Muscle layer of duodenum (tissue), 2 donors: ENCODE data around the gene ENDOV.
A peak's percentile ranks its signal among the peaks of the same experiment; 100 is the strongest.

Experiments
- H3K27ac ChIP-seq: one replicate; pipeline ENCODE4 v1.7.0; 2013; ENCODE audit warnings: mild to moderate bottlenecking, low read length
- H3K27me3 ChIP-seq: one replicate; pipeline ENCODE4 v1.7.0; 2013; ENCODE audit warnings: low read depth, mild to moderate bottlenecking, control low read depth, low read length
- H3K36me3 ChIP-seq, 2 donors: one replicate each; pipeline ENCODE4 v1.7.0; 2013; ENCODE audit warnings: low read length in 2 of 2, control low read depth in 1 of 2, mild to moderate bottlenecking in 1 of 2; ENCODE audit not compliant: insufficient read depth in 2 of 2, control insufficient read depth in 1 of 2
- H3K4me1 ChIP-seq, 2 donors: one replicate each; pipeline ENCODE4 v1.7.0; 2013; ENCODE audit warnings: low read length in 2 of 2, mild to moderate bottlenecking in 2 of 2, control low read depth in 1 of 2, moderate library complexity in 1 of 2; ENCODE audit not compliant: insufficient read depth in 2 of 2, control insufficient read depth in 1 of 2
- H3K4me3 ChIP-seq, 2 donors: one replicate each; pipeline ENCODE4 v1.7.0; 2013; ENCODE audit warnings: low read length in 2 of 2, low read depth in 1 of 2, mild to moderate bottlenecking in 1 of 2
- H3K9me3 ChIP-seq, 2 donors: one replicate each; pipeline ENCODE4 v1.7.0; 2013; ENCODE audit warnings: low read length in 2 of 2, control low read depth in 1 of 2, mild to moderate bottlenecking in 1 of 2; ENCODE audit not compliant: control insufficient read depth in 1 of 2
- donor health status: healthy.

ENDOV gene

DNA sequence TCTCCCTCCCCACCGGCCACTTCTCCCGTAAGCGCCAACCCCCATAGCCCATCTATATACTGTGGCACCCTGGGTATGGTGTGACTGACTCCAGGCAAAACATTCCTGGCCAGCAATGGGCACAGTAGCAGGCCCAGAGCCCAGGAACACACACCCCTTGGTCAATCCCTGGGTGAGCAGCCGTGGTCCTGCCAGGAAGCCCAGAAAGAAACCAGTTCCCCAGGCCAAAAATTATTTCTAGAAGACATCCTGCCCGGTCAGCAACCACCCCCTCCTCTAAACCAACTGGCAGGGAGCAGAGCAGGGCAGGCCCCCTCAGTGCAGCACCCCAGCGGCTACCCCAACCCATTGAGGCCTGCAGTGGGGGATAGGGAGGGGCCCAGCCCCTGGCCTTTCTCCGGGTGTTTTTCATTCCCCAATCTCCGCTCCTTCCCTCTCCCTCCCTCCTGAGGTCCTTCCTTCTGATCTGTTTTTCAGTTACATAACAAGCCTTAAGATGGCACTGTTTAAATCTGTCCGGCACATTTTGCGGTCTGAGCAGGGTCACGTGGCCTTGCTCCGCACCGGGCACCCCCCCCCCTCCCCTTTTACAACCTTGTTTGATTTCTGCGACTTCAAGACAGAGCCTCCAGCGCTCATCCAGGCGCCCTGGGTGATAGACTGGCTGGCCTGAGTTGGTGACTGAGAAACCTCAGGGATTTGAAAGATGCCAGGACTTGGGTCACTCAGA, 59.4 kb downstream of the ENDOV start:
- peaks cover 0 to 43% of the 10 kb centered on the region in 2 donors for H3K4me1 ChIP-seq
- H3K4me3 ChIP-seq, result peak overlapping the region; percentile 3 to 69
- peaks cover 45% of the 10 kb centered on the region for H3K27me3 ChIP-seq
- no peaks in the 10 kb centered on the region for H3K9me3 ChIP-seq
- no peak overlapping the region for H3K27ac ChIP-seq
- peaks cover 0 to 4% of the 10 kb centered on the region in 2 donors for H3K36me3 ChIP-seq

GRCh38 chr17:80474961-80475909, 60.3 kb downstream of the ENDOV start:
- Histone ChIP-seq H3K9me3 (no peaks in the 10 kb centered on the region), H3K36me3 (peaks cover 0 to 4% of the 10 kb centered on the region in 2 donors), H3K27ac (no peak overlapping the region), H3K27me3 (peaks cover 45% of the 10 kb centered on the region), H3K4me1 (peaks cover 0 to 43% of the 10 kb centered on the region in 2 donors), H3K4me3 (peak overlapping the region; percentile 3 to 69)

DNA sequence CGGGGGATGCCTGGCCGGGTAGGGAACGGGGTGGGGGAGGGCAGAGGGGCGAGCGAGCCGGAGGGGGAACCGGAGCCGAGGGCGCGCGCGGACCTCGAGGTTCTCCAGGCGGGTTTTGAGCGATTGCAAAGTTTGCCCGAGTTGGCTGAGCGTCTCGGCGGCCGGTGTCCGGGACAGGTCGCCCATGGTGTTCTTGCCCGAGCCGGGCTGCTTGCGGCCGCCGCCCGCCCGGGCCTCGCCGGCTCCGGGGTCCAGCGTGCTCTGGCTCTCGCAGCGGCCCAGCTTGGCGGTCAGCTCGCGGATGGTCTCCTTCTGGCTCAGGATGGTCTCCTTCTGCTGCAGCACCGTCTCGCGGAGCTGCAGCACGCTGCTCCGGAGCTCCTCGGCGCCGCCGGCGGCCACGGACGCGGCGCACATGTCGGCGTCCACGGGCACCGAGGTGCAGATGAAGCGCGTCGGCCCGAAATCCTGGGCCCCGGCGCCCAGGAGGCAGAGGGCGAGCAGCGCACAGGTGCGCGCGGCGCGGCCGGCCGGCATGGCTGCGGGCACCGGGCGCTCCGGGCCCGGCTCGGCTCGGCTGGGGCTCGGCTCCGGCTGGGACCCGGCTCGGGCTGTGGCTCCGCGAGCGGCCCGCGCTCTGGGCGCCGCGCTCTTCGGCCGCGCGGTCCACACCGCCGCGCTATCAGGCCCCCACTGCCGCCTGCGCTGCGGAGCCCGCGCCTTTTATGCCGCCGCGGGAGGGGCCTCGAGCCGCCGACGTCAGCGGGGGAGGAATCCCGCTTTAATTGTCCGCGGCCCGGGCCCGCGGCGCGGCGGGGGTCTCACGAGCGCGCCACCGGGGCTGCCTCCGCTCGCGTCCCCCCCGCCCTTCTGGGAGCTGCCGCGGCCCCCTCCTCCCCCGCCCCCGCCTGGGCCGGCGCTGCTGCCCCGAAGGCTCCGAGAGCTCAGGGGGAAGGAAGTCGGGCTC, 61.2 kb downstream of the ENDOV start, which contains the start of gene NPTX1:
TSS of gene NPTX1 (minus strand) at position 698 of the 967 bp plus-strand sequence. CDS start at position 537, 161 bp downstream.
- peaks cover 0 to 4% of the 10 kb centered on the region in 2 donors for H3K36me3 ChIP-seq
- no peak within 1 kb of the TSS for H3K27ac ChIP-seq
- peak within 1 kb of the TSS in 1 of 2 donors; percentile 69 for H3K4me3 ChIP-seq
- H3K4me1 ChIP-seq, result peaks cover 0 to 43% of the 10 kb centered on the region in 2 donors
- peaks cover 53% of the 10 kb centered on the region for H3K27me3 ChIP-seq
- no peaks in the 10 kb centered on the region for H3K9me3 ChIP-seq

DNA sequence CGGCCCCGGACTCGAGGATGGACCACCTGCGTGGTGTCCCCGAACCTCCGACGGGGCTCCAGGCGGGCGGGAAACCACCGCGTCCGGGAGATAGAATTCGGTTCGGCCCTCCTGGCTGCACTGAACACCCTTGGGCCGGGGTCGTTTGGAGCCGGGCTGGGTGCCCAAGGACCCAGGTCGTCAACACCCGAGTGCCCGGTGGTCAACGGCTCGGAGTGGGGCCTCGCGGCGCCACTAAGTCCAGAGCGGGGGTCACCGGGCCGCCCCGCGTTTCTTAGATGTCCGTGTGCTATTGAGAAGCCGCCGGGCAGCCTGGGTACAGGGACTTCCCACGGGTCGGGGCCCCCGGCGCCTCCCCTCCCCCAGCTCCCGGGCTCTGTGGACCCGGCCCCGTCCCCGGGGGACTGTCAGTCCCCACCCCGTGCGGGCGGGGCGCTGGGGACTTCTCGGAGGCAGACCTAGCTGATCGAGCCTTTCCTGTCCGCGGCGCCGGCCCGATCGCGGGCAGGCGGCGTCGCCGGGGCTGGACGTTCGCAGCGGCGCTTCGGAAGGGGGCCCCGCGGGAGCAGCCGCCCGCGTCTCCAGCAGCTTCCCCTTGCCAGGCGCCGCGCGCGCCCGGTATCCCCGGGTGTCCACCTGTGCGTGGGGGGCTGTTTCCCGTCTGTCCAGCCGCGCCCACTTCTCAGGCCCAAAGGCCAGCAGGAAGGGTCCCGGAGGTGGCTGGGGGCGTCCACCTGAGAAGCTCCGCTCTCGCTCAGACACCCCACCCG, 62.1 kb downstream of the ENDOV start:
- Histone ChIP-seq H3K4me1 (peaks cover 0 to 43% of the 10 kb centered on the region in 2 donors), H3K27me3 (peaks cover 56% of the 10 kb centered on the region), H3K4me3 (peak overlapping the region in 1 of 2 donors; percentile 63), H3K27ac (no peak overlapping the region), H3K36me3 (peaks cover 0 to 2% of the 10 kb centered on the region in 2 donors), H3K9me3 (no peaks in the 10 kb centered on the region)

DNA sequence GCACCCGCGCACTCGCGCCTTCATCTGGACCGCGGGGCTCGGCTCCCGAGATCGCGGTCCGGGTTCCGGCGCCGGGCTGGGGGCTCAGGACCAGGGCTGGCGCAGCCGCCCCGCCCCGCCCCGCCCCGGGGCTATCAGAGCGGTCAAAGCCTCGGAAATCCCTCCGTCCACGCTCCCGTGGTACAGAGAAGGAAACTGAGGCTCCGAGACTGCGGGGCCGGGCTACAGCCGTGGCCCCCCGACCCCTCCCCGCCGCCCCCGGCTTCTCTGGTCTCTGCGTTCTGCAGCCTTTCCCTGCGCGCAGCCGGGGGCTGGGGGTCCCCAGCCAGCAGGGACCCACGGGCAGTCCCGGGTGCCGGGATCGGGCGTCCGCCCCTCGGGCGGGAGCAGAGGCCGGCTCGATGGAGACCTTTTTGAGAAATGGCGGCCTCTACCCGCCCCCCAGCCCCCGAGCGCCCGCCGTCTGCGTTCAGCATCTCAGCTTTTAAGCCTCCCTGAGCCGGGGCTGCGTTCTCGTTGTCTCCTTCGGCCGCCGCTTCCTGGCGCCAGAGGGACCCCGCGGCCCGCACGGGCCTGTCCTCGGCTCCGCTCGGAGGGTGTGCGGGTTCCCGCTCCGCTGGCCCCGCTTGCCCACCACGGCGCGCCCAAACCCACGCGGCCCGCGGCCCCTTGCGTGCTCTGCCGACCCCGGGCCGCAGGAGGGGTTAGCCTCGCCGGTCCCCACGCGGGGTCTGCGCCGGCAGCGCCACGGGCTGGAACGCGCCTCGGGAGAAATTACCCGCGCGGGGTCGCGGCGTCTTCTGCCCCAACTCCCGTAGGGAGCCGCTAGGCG, 62.9 kb downstream of the ENDOV start:
- H3K4me1 ChIP-seq, result peaks cover 0 to 43% of the 10 kb centered on the region in 2 donors

GRCh38 chr17:80478487-80479245, 63.7 kb downstream of the ENDOV start:
- Histone ChIP-seq H3K4me1 (peaks cover 0 to 43% of the 10 kb centered on the region in 2 donors), H3K27ac (no peak overlapping the region), H3K4me3 (peak overlapping the region in 1 of 2 donors; percentile 63), H3K9me3 (no peaks in the 10 kb centered on the region), H3K36me3 (no peaks in the 10 kb centered on the region), H3K27me3 (peaks cover 57% of the 10 kb centered on the region)

More for the DNA sequence above, 62.9 kb downstream of the ENDOV start:
- H3K27ac ChIP-seq, result no peak overlapping the region
- peak overlapping the region in 1 of 2 donors; percentile 63 for H3K4me3 ChIP-seq
- no peaks in the 10 kb centered on the region for H3K9me3 ChIP-seq
- H3K36me3 ChIP-seq, result no peaks in the 10 kb centered on the region
- peaks cover 63% of the 10 kb centered on the region for H3K27me3 ChIP-seq

GRCh38 chr17:80479246-80479566, 64.2 kb downstream of the ENDOV start:
- no peaks in the 10 kb centered on the region for H3K36me3 ChIP-seq
- no peaks in the 10 kb centered on the region for H3K9me3 ChIP-seq
- H3K4me3 ChIP-seq, result no peak overlapping the region
- peaks cover 0 to 39% of the 10 kb centered on the region in 2 donors for H3K4me1 ChIP-seq
- peaks cover 52% of the 10 kb centered on the region for H3K27me3 ChIP-seq
- no peak overlapping the region for H3K27ac ChIP-seq

DNA sequence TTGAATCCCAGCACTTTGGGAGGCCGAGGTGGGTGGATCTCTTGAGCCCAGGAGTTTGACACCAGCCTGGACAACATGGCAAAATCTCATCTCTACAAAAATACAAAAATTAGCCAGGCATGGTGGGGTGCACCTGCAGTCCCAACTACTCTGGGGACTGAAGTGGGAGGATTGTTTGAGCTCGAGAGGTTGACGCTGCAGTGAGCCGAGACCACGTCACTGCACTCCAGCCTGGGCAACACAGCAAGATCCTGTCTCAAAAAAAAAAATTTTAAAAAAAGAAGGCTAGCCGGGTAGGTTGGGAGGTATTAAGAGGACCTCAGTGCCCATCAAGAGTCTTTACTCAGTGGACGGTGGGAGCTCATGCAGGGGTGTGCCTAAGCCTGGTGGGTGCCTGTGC, 65.3 kb downstream of the ENDOV start:
- Histone ChIP-seq H3K36me3 (no peaks in the 10 kb centered on the region), H3K27ac (no peak overlapping the region), H3K4me3 (no peak overlapping the region), H3K4me1 (peaks cover 0 to 29% of the 10 kb centered on the region in 2 donors), H3K9me3 (no peaks in the 10 kb centered on the region), H3K27me3 (peaks cover 42% of the 10 kb centered on the region)

GRCh38 chr17:80481284-80482057, 66.5 kb downstream of the ENDOV start:
- peaks cover 39% of the 10 kb centered on the region for H3K27me3 ChIP-seq

More at GRCh38 chr17:80481284-80482057, 66.5 kb downstream of the ENDOV start:
- no peaks in the 10 kb centered on the region for H3K9me3 ChIP-seq
- peaks cover 0 to 21% of the 10 kb centered on the region in 2 donors for H3K4me1 ChIP-seq
- no peaks in the 10 kb centered on the region for H3K36me3 ChIP-seq
- H3K4me3 ChIP-seq, result no peak overlapping the region
- no peak overlapping the region for H3K27ac ChIP-seq
